Left hindlimb (tissue), 1 donor: Measurements from ENCODE around the gene JARID2.

Source experiments
- DNase-seq: peaks from one replicate; pipeline ENCODE4 v3.0.0-alpha.2; 2018

JARID2 gene

DNA sequence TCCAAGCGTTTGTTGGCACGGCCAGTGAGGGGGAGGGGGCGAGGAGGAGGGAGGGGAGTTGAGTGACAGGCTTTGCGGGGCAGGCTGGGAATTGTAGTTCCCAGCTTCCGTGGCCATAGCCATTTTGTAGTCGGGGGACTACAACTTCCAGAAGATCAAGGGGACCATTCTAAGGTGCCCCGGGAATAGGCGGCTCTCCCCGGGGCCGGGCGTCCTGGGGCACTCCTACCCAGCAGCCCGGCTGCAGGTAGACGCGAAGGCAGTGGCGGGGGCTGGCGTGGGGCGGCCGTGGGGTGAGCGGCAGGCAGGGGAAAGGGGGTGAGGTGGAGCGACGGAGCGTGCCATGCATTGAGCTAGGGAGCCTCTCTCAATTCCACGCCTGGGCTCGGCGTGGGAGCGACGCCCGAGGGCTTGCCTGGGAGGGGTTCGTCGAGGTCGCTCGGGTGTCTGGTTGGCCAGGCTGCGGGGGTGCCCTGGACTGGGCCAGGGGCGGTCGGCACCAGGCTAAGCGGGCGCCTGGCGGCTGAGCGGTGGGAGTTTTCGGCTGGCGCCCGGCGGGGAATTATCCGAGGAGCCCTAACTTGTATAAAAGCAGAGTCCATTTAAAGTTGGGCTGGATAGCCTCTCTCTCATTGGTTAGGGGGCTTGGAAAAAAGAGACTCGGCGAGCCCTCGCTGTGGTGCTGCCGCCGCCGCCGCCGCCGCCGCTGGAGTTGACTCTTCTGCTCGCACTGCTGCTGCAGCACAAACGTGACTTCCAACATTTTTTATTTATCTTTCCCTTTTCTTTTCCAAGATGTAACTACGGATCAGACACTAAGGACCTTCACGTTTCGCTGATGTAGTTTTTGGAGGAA lies at the start of gene JARID2:
Gene JARID2, plus strand, starts transcription at position 709 of the 856 bp plus-strand sequence. CDS start 471 bp downstream, outside the sequence.
- peak; percentile 99 for DNase-seq

GRCh38 chr6:15200087-15200486 lies 45.8 kb upstream of the JARID2 start:
- DNase-seq = no peak

GRCh38 chr6:15205321-15205720 lies 40.5 kb upstream of the JARID2 start:
- no peak for DNase-seq

GRCh38 chr6:15206887-15207286 lies 39.0 kb upstream of the JARID2 start:
- DNase-seq = no peak

DNA sequence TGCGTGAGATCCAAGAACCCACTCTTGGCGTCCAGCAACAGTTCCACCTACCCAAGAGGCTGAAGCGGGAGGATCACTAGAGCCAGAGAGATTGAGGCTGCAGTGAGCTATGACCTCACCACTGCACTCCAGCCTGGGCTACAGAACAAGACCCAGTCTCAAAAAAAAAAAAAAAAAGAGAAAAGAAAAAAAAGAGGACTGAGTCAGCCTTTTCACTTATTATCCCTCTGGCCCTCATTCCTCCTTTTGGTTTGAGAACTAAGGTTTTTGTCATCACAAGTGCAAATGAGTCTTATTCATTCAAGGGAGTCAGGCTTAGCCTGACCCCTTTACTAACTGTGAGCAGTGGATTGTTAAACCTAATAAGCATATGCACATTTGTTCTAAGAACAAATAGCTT lies 37.9 kb upstream of the JARID2 start:
- no peak for DNase-seq

GRCh38 chr6:15213838-15214400 lies 31.9 kb upstream of the JARID2 start:
- no peak for DNase-seq

DNA sequence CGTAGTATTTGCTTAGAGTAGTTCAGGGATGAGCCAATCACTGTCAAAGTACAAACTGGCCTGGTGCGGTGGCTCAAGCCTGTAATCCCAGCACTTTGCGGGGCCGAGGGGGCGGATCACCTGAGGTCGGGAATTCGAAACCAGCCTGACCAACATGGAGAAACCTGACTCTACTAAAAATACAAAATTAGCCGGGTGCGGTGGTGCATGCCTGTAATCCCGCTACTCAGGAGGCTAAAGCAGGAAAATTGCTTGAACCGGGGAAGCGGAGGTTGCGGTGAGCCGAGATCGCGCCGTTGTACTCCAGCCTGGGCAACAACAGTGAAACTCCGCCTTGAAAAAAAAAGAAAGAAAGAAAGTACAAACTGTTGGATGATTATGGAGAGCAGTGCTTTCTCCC lies 27.5 kb upstream of the JARID2 start:
- no peak for DNase-seq

- DNase-seq = no peak
Observed at GRCh38 chr6:15220062-15220461, 25.8 kb upstream of the JARID2 start.

DNA sequence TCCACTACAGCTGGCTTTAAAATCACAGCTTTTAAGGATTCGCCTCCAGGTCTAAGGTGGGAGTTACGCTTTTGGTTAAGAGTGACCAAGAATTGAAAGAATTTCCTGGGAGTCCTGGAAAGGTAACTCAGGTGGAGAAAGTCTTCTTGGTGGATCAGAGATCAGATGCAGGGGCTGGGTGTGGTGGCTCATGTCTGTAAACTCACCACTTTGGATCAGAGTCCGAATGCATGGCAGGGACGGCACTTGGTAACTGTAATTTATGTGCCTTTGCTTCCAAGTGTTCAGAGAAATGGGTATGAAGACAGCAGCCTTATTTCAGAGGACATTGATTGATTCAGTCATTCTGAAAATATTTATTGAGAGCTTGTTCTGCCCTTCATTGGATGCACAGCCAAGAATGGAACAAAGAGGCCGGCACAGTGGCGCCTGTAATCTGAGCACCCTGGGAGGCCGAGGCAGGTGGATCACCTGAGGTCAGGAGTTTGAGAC lies 18.0 kb upstream of the JARID2 start:
- DNase-seq = no peak

GRCh38 chr6:15230827-15231226 lies 15.0 kb upstream of the JARID2 start:
- no peak for DNase-seq

GRCh38 chr6:15232836-15233510 lies 12.9 kb upstream of the JARID2 start:
- DNase-seq = no peak

DNA sequence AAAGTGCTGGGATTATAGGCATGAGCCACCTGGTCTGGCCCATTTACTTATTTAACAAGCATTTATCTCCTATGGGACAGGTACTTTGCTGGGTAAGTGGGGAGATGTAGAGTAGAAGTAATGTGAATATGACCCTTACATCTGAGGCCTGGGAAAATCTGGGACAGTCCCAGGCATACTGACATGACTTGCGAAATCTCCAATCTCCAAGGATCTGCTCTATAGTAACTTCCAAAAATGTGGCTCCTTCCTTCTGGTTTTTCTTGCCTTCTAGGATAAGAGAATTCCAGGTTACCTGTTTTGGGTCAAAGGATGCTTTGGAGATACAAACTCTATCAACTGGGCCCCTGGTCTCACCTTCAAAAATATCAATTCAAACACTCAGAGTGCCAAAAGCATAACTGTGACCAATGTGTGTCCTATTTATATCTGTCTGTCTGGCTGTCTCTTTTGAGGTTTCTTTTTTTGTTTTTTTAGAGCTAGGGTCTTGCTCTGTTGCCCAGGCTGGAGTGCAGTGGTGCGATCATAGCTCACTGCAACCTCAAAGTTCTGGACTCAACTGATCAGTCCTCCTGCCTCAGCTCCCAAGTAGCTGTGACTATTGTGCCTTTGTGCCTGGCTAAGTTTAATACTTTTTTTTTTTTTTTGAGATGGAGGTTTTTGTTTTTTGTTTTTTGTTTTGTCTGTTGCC lies 11.7 kb upstream of the JARID2 start:
- no peak for DNase-seq

DNA sequence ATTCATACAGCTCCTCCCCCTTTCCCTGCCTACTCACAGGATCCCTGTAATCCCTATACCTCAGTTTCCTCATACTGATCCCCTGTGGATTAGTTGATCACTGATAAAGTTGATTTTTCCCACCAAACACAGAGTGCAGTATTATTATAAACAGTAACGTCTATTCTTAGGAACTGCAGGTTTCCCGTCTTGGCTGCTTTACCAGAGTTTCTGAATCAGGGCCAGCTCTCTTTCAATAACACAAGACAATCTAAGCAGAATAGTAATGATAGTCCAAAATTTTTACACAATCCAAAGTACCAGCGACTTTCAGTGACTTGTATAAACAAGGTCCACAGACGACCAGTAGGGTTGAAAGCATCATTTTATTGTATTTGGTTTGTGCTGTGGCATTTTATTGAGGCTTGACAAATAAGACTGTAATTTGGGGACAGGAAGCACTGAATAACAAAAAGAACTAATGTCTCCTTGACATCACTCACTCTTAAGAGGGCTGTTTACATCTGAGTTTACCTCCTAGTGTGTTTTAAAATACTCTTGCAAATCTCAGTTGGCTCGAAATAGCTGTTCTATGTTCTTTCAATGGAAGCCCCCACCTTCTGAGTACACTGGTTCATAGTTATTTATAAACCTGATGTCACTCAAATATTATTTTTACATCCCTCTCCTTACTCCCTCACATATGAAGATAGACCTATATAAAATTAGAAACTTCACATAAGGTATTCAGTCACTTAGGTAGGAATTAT lies 6.1 kb upstream of the JARID2 start:
- DNase-seq = no peak

GRCh38 chr6:15242503-15242902 lies 3.4 kb upstream of the JARID2 start:
- DNase-seq = no peak

- no peak for DNase-seq
Observed at GRCh38 chr6:15242937-15243614, 2.8 kb upstream of the JARID2 start.

GRCh38 chr6:15243910-15244619 lies 1.8 kb upstream of the JARID2 start:
- peak; percentile 38 for DNase-seq

DNA sequence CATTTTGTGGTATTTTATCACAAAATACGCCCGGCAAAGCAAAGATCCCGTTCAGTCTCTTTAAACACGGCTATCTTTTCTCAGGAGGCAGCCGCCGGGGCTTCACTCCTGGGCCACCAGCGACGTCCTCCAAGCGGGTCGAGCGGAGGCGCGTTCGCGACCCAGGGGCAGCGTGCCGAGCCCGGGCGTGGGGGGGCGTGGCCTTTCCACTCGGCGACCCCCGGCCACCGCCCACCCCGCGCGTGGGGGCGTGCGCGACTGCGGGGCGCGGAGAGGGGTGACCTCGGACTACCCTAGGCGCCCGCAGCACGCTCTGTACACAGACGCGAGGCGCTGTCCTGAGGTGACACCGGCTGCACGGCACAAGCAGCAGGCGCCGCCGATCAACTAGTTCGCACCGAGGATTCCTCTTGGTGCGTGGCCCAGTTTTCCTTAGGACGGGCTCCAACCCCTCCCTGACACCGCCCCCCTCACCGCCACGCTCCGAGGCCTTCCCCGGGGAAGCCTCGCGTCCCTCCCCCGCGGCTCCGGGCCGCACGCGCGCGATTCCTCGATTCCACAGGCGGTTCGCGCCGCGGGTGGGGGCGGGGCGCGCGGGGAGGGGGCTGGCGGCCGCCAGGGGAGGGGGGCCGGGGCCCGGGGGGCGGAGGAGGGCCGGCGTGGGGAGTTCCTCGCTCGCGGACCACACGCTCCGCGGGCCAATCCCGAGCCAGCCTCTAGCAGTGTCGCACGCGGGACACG lies 1.1 kb upstream of the JARID2 start:
- peak; percentile 85 for DNase-seq

- DNase-seq = no peak
Observed at GRCh38 chr6:15246217-15246665, 372 bp downstream of the JARID2 start.

DNA sequence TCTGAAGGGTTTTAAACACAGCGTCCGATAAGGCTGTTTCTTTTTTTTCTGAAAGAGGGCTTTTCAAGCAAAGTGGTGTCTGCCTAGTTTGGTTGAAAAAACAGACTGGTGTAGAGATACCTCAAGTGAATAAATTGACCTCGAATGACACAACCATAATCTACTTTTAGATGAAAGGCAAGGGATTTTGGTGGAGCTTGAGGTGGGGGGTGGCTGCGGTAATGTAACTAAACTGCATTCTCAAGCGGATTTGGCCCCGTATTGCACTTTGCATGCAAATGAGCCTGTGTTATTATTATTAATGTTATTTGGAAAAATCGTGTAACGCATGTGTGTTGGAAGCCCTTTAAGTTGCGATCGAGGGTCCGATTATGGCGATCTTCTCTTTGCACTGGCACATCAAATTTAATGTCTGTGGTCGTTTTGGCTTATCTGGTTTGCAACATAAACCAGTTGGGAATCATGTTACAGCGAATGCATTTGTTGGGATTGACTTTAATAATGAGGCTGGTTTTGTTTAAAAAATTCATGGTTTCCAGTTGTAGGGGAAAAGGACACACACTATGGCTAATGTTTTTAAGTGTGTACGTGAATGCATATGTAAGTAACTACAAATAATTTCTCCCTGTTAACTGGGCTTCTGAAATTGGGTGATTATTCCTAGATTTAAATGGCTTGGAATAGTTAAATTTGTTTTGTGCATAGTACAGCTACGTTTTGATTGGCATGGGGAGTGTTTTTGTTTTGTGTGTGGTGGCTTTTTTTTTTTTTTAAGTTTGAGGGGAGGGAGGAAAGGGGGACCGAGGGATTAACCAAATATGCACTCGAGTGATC lies 1.0 kb downstream of the JARID2 start:
- no peak for DNase-seq
